ENCODE results near the gene SEMA4A. TPM values are rescaled to one million over a fixed set of nuclear protein-coding genes. Genes with fewer than 3 reads are reported as not detected.

SEMA4A gene
- total and polyA plus RNA-seq, 2 of the 8 experiments (the other 6 are each of a cell fraction or from before 2014, with no cell fraction given) = 7.3 to 10.6 TPM

- no peak for TF ChIP-seq JUN (IDR thresholded peaks at IDR 0.05; ENCODE audit: low read depth, low read length)
- no peak for TF ChIP-seq HDAC2 (IDR thresholded peaks at IDR 0.05; ENCODE audit: borderline replicate concordance in 1 of 2, low read depth in 2 of 2, low read length in 2 of 2)
- no peak for TF ChIP-seq EZH2 (IDR thresholded peaks at IDR 0.05; ENCODE audit: low read depth, low read length, severe bottlenecking)
- TF ChIP-seq TBP (IDR thresholded peaks at IDR 0.05; ENCODE audit: low read depth, low read length) = no peak
- TF ChIP-seq SAP30 (IDR thresholded peaks at IDR 0.05; ENCODE audit: insufficient read depth, insufficient replicate concordance, low read length) = no peak
Observed at GRCh38 chr1:156104861-156105832, 48.2 kb upstream of the SEMA4A start (continued).
